A549 (cell line): Measurements from ENCODE around the gene RAD18.

ENCODE experiments used
- RAD21 ChIP-seq, 2 experiments: fragments of >200 bp in 1 of 2; sonication (Bioruptor Twin) in 1 of 2; formaldehyde crosslinking in 1 of 2; IDR thresholded peaks in 1 of 2; conservative IDR thresholded peaks in 1 of 2; 2 replicates in 1 of 2; 3 replicates in 1 of 2; pipeline ENCODE4 v1.6.1; 2012 to 2018; ENCODE audit warnings: inconsistent platforms in 1 of 2
- RCOR1 ChIP-seq: fragments of 150-350 bp; IDR thresholded peaks from 2 replicates; pipeline ENCODE4 v1.6.1; 2014; ENCODE audit warnings: antibody characterized with exemption, low read length, low read depth
- TF ChIP-seq, protein P1 (sequence below): fragments of >200 bp; sonication (Bioruptor Twin); formaldehyde crosslinking; IDR thresholded peaks from 3 replicates; pipeline ENCODE4 v1.5.1; 2016
- TF ChIP-seq, protein P2 (sequence below): IDR thresholded peaks from 2 replicates; pipeline ENCODE4 v1.6.1; 2012
- TF ChIP-seq, protein P3 (sequence below): fragments of 450-650 bp; IDR thresholded peaks from 2 replicates; pipeline ENCODE4 v1.6.1; 2014; ENCODE audit warnings: antibody characterized with exemption

DNA sequence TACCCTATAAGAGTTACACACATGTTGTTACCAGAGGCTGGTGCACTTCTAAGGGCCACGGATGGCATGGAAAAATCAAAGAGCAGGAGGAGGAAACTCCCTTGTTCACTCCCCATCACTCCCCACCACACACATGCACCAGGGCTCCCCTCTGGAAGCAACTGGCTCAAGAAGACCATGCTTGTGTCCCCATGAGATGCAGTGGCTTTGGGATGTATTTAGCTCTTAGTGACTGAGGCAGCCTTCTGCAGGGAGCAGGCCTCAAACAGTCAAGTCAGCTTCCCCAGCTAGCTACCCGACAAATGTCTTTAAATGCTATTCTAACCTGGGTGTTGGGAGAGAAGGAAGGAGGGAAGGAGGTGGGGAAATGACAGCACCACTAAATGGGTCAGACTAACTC is 32.9 kb upstream of the RAD18 start:
- TF ChIP-seq, protein P1, sequence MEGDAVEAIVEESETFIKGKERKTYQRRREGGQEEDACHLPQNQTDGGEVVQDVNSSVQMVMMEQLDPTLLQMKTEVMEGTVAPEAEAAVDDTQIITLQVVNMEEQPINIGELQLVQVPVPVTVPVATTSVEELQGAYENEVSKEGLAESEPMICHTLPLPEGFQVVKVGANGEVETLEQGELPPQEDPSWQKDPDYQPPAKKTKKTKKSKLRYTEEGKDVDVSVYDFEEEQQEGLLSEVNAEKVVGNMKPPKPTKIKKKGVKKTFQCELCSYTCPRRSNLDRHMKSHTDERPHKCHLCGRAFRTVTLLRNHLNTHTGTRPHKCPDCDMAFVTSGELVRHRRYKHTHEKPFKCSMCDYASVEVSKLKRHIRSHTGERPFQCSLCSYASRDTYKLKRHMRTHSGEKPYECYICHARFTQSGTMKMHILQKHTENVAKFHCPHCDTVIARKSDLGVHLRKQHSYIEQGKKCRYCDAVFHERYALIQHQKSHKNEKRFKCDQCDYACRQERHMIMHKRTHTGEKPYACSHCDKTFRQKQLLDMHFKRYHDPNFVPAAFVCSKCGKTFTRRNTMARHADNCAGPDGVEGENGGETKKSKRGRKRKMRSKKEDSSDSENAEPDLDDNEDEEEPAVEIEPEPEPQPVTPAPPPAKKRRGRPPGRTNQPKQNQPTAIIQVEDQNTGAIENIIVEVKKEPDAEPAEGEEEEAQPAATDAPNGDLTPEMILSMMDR, result no peak
- TF ChIP-seq RAD21 (conservative IDR thresholded peaks at IDR 0.05 in 1 of 2, IDR thresholded peaks at IDR 0.05 in 1 of 2) (no peak), RCOR1 (no peak)
- TF ChIP-seq, protein P2, sequence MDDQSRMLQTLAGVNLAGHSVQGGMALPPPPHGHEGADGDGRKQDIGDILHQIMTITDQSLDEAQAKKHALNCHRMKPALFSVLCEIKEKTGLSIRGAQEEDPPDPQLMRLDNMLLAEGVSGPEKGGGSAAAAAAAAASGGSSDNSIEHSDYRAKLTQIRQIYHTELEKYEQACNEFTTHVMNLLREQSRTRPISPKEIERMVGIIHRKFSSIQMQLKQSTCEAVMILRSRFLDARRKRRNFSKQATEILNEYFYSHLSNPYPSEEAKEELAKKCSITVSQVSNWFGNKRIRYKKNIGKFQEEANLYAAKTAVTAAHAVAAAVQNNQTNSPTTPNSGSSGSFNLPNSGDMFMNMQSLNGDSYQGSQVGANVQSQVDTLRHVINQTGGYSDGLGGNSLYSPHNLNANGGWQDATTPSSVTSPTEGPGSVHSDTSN, result no peak
- TF ChIP-seq, protein P3, sequence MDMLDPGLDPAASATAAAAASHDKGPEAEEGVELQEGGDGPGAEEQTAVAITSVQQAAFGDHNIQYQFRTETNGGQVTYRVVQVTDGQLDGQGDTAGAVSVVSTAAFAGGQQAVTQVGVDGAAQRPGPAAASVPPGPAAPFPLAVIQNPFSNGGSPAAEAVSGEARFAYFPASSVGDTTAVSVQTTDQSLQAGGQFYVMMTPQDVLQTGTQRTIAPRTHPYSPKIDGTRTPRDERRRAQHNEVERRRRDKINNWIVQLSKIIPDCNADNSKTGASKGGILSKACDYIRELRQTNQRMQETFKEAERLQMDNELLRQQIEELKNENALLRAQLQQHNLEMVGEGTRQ, result no peak
